Activated naive CD4-positive, alpha-beta T cell treated with anti-CD3 and anti-CD28 coated beads, Interleukin-2, amount 10 ng/mL, durations not matched to agents 7 days and 5 days (primary cell): Measurements from ENCODE around the gene C9.
"Not testable (repeated sequence)": the region's sequence is repeated elsewhere in the genome, so short reads cannot be mapped to it uniquely, and the experiment has no call there.

Source experiments
- CTCF ChIA-PET: fragments of 350-600 bp; sonication (Branson Sonifier 250); formaldehyde crosslinking; loops from one replicate; lab custom pipeline; 2021; ENCODE audit warnings: antibody characterized with exemption; lab: Charles Lee
- DNase-seq: peaks from one replicate; pipeline ENCODE4 v3.0.0-alpha.2; 2020
- H3K27ac Mint-ChIP-seq: one replicate; pipeline ENCODE4 v1.8.0; 2021; ENCODE audit warnings: mild to moderate bottlenecking, moderate library complexity, mixed read lengths
- H3K27me3 Mint-ChIP-seq: one replicate; pipeline ENCODE4 v1.8.0; 2021; ENCODE audit warnings: mild to moderate bottlenecking, mixed read lengths
- H3K36me3 Mint-ChIP-seq: one replicate; pipeline ENCODE4 v1.8.0; 2021; ENCODE audit warnings: mixed read lengths
- H3K4me1 Mint-ChIP-seq: one replicate; pipeline ENCODE4 v1.8.0; 2021; ENCODE audit warnings: mixed read lengths
- H3K4me3 Mint-ChIP-seq: one replicate; pipeline ENCODE4 v1.8.0; 2021; ENCODE audit warnings: mild to moderate bottlenecking, moderate library complexity, mixed read lengths
- H3K9me3 Mint-ChIP-seq: one replicate; pipeline ENCODE4 v1.8.0; 2021; ENCODE audit warnings: mixed read lengths

Gene C9

DNA sequence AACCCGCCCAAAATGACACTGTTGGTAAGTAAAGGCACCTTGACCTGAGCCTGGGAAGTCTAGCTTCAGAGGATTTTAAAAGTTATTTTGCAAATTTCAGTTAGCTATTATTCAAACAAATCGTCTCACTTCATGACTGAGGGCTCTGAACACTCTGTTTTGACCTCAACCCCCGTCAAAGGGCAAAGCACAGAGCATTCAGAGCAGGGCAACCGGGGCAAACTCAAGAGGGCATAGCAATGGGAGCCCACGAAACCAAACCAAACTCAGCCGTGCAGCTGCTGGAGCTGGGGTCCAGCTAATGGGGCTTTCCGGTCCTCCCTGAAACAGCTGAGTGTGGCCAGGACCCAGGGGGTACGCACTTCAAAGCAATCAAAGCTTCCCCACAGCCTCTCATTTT is 1.6 kb downstream of the C9 start:
- no peak overlapping the region for H3K4me3 Mint-ChIP-seq
- no peaks in the 10 kb centered on the region for H3K27me3 Mint-ChIP-seq
- CTCF ChIA-PET = interaction anchor here (0.6 kb wide), 1 partner anchor 14 kb away, joined by 3 read pairs; no protein-coding TSS in a partner anchor
- H3K27ac Mint-ChIP-seq = no peak overlapping the region
- no peaks in the 10 kb centered on the region for H3K36me3 Mint-ChIP-seq
- H3K4me1 Mint-ChIP-seq = no peaks in the 10 kb centered on the region
- H3K9me3 Mint-ChIP-seq = peaks cover 2% of the 10 kb centered on the region
- DNase-seq = no peak

DNA sequence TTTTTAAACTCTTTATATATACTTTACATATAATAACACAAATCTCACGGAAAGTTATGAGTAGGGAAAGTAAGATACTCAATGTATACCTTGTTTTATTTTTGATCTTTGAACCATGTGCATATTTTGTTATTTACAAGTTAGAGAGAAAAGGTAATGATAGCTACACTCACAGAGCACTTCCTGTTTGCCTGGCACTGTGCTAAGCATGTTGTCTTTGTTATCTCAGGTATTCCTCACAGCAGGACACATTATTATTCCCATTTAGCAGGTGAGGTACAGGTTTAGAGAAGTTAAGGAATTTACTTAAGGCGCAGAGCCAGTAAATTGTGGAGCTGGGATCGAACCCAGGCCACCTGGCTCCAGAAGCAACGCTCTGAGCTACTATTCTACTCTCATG is 3.0 kb downstream of the C9 start:
- CTCF ChIA-PET = no interaction called here
- peaks cover 2% of the 10 kb centered on the region for H3K9me3 Mint-ChIP-seq
- no peaks in the 10 kb centered on the region for H3K36me3 Mint-ChIP-seq
- H3K4me1 Mint-ChIP-seq = no peaks in the 10 kb centered on the region
- no peaks in the 10 kb centered on the region for H3K27me3 Mint-ChIP-seq
- no peak overlapping the region for H3K27ac Mint-ChIP-seq
- DNase-seq = no peak
- H3K4me3 Mint-ChIP-seq = no peak overlapping the region

DNA sequence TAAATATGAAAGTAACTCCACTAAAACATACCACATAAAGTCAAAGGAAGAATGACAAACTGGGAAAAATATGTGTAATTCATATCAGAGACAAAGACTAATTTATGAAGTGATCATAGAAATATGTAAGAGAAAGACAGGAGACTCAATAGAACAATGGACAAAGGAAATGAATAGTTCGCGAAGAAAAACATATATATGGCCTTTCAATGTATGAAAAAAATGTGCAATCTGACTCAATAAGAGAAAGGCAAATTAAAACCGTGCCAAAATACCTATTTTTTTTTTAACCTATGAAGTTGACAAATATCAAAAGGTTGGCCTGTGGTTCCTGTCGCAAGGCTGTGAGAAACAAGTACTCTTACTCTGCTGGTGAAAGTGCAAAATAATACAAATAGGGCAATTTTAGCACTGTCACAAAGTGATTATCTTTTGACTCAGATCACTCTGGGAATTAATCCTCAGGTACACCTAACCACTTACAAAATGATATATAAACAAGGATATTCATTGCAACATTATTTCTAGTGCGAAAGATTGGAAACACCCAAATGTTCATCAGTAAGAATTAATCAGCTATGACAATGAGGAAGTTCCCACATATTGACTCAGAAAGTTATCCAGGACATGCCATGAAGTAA is 3.7 kb downstream of the C9 start:
- Mint-ChIP-seq H3K4me3 (no peak overlapping the region), H3K4me1 (no peaks in the 10 kb centered on the region), H3K9me3 (peaks cover 2% of the 10 kb centered on the region), H3K27ac (no peak overlapping the region), H3K36me3 (no peaks in the 10 kb centered on the region), H3K27me3 (no peaks in the 10 kb centered on the region)
- no peak for DNase-seq
- CTCF ChIA-PET = no interaction called here

DNA sequence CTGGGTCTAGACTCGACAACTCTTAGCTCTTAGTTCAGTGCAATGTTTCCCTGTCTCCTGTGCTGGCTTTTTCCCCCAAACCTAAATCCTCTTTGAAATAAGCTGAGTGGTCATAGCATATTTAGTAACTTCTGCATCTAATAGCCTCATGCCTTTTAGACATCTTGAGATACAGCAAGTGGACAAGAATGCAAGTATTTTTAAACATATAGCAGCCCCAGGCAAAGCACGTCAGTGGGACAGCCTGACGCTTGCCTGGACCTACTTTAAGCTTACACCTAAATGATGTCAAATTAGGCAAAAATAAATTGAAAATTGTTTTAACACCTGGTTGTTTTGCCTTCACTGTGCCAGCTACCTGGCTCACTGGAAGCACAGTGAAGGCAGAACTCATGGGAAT is 8.0 kb downstream of the C9 start:
- no peak overlapping the region for H3K4me3 Mint-ChIP-seq
- H3K4me1 Mint-ChIP-seq = no peaks in the 10 kb centered on the region
- H3K27ac Mint-ChIP-seq = no peak overlapping the region
- CTCF ChIA-PET = no interaction called here
- no peaks in the 10 kb centered on the region for H3K36me3 Mint-ChIP-seq
- peaks cover 15% of the 10 kb centered on the region for H3K9me3 Mint-ChIP-seq
- DNase-seq = no peak
- H3K27me3 Mint-ChIP-seq = peaks cover 4% of the 10 kb centered on the region

DNA sequence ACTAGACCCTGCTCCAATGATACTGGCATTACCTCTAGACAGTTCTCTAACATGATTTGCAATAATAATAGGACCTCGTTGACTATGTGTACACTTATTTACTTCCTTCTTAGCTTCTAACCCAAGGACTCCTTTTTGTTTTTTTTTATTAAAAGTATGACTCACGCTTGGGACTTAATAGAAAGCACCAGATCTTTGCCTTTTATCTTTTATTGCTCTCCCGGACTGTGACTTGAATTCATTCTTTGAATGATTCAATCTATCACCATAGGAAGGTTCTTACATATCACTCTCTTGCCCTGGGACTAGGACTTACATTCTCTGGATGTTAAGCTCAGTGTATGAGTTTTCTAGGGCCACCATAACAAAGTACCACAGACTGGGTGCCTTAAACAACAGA is 9.0 kb downstream of the C9 start:
- no peaks in the 10 kb centered on the region for H3K4me1 Mint-ChIP-seq
- no peaks in the 10 kb centered on the region for H3K36me3 Mint-ChIP-seq
- DNase-seq = no peak
- no peak overlapping the region for H3K27ac Mint-ChIP-seq
- H3K27me3 Mint-ChIP-seq = peaks cover 4% of the 10 kb centered on the region
- CTCF ChIA-PET = no interaction called here
- H3K4me3 Mint-ChIP-seq = no peak overlapping the region
- H3K9me3 Mint-ChIP-seq = peaks cover 21% of the 10 kb centered on the region

DNA sequence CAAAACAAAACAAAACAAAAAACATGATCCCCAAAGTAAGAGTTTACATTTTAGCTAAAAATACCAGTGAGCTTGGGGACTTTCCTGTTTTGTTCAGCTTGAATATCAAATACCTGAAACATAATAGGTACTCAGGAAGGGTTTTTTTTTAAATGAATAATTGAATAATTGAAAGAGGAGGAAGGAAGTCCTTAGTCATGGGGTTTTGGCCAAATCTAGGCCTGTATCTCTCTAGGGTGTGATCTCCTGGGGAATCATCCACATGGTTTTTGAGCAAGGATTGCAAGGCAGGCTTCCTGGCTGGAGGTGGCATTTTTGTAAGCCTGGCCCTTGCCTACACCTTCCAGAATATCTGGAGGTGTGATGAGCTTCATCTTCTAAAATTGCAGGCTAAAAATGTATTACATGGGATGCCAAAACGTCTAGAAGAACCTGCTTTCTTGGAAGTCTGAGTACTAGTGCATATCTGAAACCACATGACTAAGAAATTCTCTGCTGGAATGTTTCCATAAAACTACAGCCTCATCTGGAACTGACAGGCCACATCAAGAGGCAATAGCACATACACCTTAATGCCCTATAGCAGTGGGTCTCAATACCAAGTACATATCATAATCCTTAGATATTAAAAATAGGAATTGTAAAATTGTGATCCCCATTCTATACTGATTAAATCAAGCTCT is 10.4 kb downstream of the C9 start:
- CTCF ChIA-PET = no interaction called here
- Mint-ChIP-seq H3K9me3 (peaks cover 24% of the 10 kb centered on the region), H3K27me3 (peaks cover 4% of the 10 kb centered on the region), H3K27ac (no peak overlapping the region), H3K4me3 (no peak overlapping the region), H3K4me1 (no peaks in the 10 kb centered on the region), H3K36me3 (no peaks in the 10 kb centered on the region)
- no peak for DNase-seq

DNA sequence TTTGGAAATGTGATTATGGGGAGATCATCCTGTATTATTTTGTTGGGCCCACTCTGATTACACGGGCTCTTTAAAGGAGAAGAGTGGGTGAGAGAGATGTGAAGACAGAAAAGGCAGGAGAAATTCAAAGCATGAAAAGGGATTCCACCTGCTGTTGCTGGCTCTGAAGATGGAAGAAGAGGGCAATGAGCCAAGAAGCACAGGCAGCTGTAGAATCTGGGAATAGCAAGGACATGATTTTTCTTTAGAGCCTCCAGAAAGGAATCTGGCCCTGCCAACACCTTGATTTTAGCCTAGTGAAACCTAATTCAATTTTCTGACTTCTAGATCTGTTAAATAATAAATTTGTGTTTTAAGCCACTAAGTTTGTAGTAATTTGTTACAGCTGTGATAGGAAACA is 11.3 kb downstream of the C9 start:
- no peaks in the 10 kb centered on the region for H3K36me3 Mint-ChIP-seq
- no peak for DNase-seq
- no peak overlapping the region for H3K27ac Mint-ChIP-seq
- CTCF ChIA-PET = no interaction called here
- H3K9me3 Mint-ChIP-seq = peaks cover 24% of the 10 kb centered on the region
- H3K4me1 Mint-ChIP-seq = no peaks in the 10 kb centered on the region
- no peak overlapping the region for H3K4me3 Mint-ChIP-seq
- H3K27me3 Mint-ChIP-seq = peaks cover 4% of the 10 kb centered on the region

DNA sequence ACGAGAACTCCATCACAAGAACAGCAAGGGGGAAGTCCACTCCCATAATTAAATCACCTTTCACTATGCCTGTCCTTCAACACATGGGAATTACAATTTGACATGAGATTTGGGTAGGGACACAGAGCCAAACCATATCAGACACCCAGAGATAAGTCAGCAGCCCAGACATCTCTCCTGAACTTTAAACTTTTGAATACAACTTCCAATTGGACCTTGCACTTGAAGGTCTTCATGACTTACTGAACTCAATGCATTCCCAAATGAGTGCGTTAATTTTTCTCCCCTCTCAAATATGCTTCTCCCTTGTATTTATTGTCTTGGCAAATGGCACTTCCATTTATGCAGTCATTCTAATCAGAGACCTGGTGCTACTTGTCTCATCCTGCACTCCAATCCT is 12.1 kb downstream of the C9 start:
- peaks cover 4% of the 10 kb centered on the region for H3K27me3 Mint-ChIP-seq
- H3K36me3 Mint-ChIP-seq = no peaks in the 10 kb centered on the region
- CTCF ChIA-PET = no interaction called here
- no peak overlapping the region for H3K4me3 Mint-ChIP-seq
- DNase-seq = no peak
- no peaks in the 10 kb centered on the region for H3K4me1 Mint-ChIP-seq
- H3K27ac Mint-ChIP-seq = no peak overlapping the region
- H3K9me3 Mint-ChIP-seq = peaks cover 24% of the 10 kb centered on the region

DNA sequence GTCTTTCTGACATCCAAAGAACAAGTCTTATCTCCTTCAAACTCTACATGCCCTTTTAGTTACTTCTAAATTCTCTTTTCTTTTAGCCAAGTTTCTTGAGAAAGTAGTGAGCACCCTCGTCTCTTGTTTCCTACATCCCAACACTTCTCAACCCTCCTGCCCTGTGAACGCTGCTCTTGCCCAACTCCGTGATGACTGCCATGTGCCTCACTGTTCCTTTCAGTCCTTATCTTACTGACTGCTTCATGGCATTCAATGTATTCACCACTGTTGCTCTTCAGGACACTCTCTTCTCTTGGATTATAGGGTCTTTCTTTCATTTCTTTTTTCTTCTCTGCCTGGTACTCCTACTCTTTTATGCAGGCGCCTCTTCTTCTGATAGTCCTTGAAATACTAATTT is 14.8 kb downstream of the C9 start:
- Mint-ChIP-seq H3K36me3 (no peaks in the 10 kb centered on the region), H3K9me3 (peaks cover 24% of the 10 kb centered on the region), H3K4me3 (no peak overlapping the region), H3K27me3 (peaks cover 4% of the 10 kb centered on the region), H3K27ac (no peak overlapping the region), H3K4me1 (no peaks in the 10 kb centered on the region)
- no peak for DNase-seq
- CTCF ChIA-PET = no interaction called here

DNA sequence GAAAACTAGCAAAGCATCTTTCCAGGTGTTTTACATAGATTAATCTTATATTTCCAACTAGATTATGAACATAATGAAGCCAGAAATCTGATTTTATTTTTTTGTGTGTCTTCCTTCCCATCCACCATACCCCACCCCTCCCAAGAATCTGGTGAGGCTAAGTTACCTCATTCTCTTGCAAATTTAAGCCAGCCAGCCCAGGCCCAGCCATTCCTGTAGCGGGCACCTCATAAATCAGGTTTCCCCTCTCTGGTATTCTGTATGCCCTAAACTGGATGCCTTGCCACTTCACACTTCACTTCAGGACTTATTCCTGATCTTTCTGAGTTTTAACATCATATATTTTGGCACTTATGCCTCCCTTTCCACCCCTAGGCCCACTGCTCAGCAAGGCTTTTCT is 21.8 kb downstream of the C9 start:
- Mint-ChIP-seq H3K27me3 (peaks cover 17% of the 10 kb centered on the region), H3K36me3 (no peaks in the 10 kb centered on the region), H3K4me3 (no peak overlapping the region), H3K9me3 (no peaks in the 10 kb centered on the region), H3K27ac (no peak overlapping the region), H3K4me1 (no peaks in the 10 kb centered on the region)
- CTCF ChIA-PET = no interaction called here
- no peak for DNase-seq

DNA sequence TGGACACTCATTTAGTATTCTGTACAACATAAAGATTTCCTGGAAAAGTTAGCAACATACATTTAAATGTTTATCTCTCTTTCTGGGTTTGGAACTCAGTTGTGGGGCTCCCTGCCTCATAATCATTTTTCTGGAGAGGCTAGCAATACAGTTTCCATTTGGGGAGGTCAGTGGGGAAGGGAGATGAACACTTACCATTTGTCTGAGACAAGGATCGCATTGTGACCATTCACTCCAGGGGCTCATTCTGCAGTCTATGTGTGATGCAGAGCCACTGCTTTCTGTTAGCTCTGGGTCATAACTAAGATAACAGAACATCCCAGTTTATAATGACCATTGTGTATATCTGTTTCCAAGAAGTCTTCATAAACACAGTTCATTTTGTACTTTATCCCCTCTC is 22.4 kb downstream of the C9 start:
- H3K36me3 Mint-ChIP-seq = no peaks in the 10 kb centered on the region
- H3K4me3 Mint-ChIP-seq = no peak overlapping the region
- peaks cover 17% of the 10 kb centered on the region for H3K27me3 Mint-ChIP-seq
- DNase-seq = no peak
- H3K4me1 Mint-ChIP-seq = no peaks in the 10 kb centered on the region
- no peak overlapping the region for H3K27ac Mint-ChIP-seq
- H3K9me3 Mint-ChIP-seq = no peaks in the 10 kb centered on the region
- CTCF ChIA-PET = no interaction called here

DNA sequence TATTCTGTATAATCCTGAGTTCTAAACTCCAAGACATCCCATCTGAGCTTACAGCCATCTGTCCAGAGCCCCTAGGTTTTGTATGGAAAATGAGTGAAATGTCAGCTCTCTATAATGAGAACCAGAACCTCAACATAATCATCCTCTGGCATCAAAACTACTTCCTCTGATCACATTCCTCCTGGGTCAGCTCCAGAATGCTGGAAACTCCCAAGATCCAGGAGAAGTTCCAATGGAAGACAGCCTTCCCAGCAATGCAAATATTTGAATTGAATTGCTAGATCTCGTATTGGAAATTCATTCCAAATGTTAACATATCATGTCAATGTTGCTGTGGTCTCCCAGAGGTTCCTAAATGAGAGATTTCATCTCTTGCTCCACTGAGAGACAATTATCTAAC is 23.8 kb downstream of the C9 start:
- DNase-seq = no peak
- CTCF ChIA-PET = no interaction called here
- Mint-ChIP-seq H3K27me3 (peaks cover 17% of the 10 kb centered on the region), H3K36me3 (no peaks in the 10 kb centered on the region), H3K4me3 (no peak overlapping the region), H3K9me3 (no peaks in the 10 kb centered on the region), H3K4me1 (no peaks in the 10 kb centered on the region), H3K27ac (no peak overlapping the region)

DNA sequence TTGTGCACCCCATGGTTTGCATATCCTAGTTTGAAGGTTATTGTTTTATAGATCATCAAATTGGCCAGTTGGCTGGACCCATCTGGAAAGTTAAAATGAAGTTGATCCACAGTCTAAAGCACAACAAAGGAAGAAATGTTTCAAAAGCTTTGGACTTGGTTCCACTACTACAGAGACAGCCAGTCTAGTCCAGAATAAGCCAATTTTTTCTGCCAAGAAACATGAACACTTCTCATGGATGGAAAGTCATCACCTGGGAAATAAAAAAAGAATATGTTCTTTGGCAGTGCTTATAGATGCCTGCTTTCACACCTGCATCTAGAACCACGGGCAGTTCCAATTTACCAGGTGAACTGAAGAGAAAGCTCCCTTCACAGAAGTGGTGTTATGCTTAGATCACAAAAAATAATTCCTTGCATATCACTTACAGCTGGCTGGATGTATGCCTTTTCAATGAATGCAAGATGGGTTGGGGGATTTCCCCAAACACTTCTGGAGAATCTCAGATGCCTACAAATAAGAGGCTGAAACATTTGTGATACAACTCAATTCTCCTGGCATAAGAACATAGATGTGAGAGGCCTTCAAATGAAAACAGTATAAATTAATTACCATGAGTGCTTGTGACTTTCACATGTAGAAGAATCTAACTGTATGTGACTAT is 26.9 kb downstream of the C9 start:
- Mint-ChIP-seq H3K4me1 (no peaks in the 10 kb centered on the region), H3K9me3 (no peaks in the 10 kb centered on the region), H3K27ac (no peak overlapping the region), H3K36me3 (no peaks in the 10 kb centered on the region), H3K4me3 (no peak overlapping the region), H3K27me3 (no peaks in the 10 kb centered on the region)
- no peak for DNase-seq
- CTCF ChIA-PET = no interaction called here

DNA sequence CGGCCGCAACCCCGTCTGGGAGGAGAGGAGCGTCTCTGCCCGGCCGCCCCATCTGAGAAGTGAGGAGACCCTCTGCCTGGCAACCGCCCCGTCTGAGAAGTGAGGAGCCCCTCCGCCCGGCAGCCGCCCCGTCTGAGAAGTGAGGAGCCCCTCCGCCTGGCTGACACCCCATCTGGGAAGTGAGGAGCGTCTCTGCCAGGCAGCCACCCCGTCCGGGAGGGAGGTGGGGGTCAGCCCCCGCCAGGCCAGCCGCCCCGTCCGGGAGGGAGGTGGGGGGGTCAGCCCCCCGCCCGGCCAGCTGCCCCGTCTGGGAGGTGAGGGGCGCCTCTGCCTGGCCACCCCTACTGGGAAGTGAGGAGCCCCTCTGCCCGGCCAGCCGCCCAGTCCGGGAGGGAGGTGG is 30.0 kb downstream of the C9 start:
- H3K36me3 Mint-ChIP-seq, H3K27me3 Mint-ChIP-seq, DNase-seq, H3K27ac Mint-ChIP-seq, CTCF ChIA-PET, H3K4me3 Mint-ChIP-seq, H3K4me1 Mint-ChIP-seq, H3K9me3 Mint-ChIP-seq: not testable (repeated sequence)

DNA sequence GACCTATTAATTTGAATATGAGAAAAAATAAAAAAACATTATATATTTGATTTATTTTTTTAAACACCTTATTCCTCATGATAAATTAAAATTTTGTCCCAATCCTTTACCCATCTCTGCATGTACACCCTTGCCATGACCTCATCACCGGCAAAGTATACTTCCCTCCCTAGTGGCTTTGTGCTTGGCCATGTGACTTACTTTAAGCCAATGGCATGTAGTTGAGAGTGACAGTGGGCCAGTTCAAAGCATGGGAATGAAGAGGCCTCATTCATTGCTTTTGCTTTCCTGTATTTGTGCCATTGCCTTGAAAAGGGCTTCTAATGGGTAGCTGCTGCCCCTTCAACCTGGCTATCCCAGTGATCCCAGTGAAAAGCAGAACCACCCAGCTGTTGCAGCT is 31.2 kb downstream of the C9 start:
- H3K9me3 Mint-ChIP-seq = no peaks in the 10 kb centered on the region
- no peaks in the 10 kb centered on the region for H3K36me3 Mint-ChIP-seq
- no peak overlapping the region for H3K27ac Mint-ChIP-seq
- DNase-seq = no peak
- H3K4me1 Mint-ChIP-seq = no peaks in the 10 kb centered on the region
- CTCF ChIA-PET = no interaction called here
- H3K4me3 Mint-ChIP-seq = no peak overlapping the region
- no peaks in the 10 kb centered on the region for H3K27me3 Mint-ChIP-seq
